COLO668 (cell line): ENCODE results near the gene ABCF2.
A peak's percentile ranks its signal among the peaks of the same experiment; 100 is the strongest.

ENCODE experiments used
- DNase-seq: peaks from one replicate; lab custom pipeline; 2025; ENCODE audit not compliant: unreplicated experiment; lab: John Stamatoyannopoulos, UW

ABCF2 gene

GRCh38 chr7:151252961-151253711, 26.1 kb upstream of the ABCF2 start:
- no peak for DNase-seq

- no peak for DNase-seq
Measured at GRCh38 chr7:151252561-151252835, 25.5 kb upstream of the ABCF2 start.

GRCh38 chr7:151251689-151252560, 24.9 kb upstream of the ABCF2 start:
- DNase-seq = peak; percentile 67

GRCh38 chr7:151251328-151251688, 24.3 kb upstream of the ABCF2 start:
- DNase-seq = no peak

DNA sequence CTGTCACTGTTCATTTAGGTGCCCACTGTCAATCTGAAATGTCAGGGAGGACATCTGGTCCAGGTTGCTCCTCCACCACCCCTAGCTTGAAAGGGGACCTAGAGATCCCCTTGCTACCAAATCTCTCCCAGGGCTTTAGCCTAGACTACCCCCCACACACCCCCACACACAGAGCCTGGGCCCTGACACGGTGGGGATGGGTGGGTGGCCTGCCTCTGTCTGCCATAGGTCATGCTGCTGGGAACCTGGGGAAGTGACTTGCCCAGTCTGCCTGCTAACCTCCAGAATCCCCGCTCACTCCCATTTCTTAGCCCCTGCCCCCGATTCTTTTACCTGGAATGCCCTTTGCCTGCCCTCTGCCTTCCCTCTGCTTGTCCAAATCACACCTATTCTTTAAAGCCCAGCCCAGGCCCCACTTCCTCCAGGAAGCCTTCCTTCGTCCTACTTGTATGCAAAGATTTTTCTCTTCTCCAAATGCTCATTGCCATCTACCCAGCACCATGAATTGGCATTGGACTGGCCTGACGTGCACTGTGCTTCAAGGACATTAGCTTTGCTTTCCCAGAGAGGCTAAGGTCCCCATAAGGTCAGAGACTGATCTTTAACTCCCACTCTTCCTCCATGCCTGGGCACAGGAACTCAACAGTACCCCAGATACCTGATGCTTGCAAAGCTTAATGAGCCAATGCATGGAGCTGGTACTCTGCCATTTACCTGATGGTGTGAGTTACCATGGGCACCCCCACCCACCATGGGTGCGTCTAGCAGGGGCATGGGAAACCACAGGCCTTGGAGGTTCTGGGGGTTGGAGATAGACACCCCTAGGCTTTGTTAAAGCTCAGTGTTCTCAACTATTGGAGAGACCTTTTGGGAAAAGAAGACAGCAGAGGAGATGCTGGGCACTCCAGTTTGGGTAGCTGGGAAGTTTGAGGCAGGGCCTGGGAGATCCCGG, 23.5 kb upstream of the ABCF2 start:
- no peak for DNase-seq

GRCh38 chr7:151249732-151250072, 22.7 kb upstream of the ABCF2 start:
- DNase-seq = no peak

DNA sequence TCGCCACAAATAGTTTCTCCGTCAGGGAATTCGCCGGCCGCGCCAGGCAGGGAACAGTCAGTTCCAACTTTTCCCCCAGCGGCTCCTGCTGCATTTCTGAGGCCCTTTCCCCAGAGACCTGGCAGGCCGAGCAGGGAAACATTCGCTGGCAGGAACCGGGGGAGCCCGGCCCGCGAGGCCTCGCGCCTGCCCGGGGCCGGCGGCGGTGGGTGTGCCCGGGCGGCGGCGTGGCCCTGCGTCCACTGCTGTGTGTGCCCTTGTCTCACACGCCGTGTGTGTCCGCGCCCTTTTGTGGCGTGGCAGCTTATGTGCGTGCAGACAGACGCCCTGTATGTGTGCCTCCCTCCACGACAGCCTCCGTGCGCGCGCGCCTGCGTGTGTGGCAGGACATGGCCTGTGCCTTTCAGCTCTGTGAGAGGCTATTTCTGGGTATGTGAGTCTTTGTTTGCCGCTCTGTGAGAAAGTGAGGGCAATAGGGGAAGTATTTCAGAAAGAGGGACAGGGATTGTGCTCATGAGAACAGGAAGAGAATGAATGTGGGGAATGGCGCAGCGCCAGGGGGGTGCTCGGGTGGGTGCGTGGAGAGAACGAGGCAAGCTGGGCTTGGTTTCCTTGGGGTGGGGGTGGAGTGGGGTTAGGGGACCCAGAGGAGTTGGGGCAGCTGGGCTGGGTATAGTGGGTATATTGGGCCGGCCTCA, 22.2 kb upstream of the ABCF2 start:
- DNase-seq = peak; percentile 53

DNA sequence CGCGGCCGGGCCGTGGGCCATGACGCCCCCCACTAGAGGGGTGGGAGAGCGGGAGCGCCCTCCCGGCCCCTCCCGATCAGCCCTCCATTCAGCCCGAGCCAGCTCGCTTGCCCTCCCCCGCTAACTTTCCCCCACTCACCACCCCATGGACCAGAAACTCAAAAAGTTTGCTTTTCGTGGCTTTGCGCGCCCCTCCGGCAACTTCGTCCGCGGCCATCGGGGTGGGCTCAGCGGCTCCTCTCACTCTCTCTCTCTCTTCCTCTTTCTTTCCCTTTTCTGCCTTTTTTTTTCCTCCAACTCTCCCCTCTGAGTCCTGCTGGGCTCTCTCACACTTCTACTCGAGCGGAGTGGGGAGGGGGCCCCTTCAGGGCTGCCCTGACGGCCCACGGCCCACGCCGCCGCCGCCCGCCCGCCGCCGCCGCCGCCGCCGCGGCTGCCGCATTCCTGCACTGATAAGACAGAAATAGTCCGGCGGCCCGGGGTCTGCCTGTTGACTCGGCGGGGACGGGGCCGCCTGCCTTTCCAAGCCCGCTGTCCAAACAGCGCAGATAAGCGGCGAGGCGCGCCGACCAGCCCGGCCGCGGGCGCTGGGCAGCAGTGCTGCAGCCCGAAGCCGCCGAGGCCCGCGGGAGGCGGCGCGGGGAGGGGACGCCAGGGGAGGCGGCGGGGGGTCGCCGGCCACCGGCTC, 21.5 kb upstream of the ABCF2 start, which contains the start of gene SMARCD3:
TSS of gene SMARCD3 (minus strand) at position 349 of the 688 bp plus-strand sequence. CDS start at position 217, 132 bp downstream.
- peak; percentile 60 for DNase-seq

GRCh38 chr7:151247611-151248345, 20.8 kb upstream of the ABCF2 start:
- peak; percentile 16 for DNase-seq

- DNase-seq = no peak
Measured at GRCh38 chr7:151246851-151247580, 20.0 kb upstream of the ABCF2 start.

- no peak for DNase-seq
Measured at GRCh38 chr7:151246102-151246850, 19.3 kb upstream of the ABCF2 start.

DNA sequence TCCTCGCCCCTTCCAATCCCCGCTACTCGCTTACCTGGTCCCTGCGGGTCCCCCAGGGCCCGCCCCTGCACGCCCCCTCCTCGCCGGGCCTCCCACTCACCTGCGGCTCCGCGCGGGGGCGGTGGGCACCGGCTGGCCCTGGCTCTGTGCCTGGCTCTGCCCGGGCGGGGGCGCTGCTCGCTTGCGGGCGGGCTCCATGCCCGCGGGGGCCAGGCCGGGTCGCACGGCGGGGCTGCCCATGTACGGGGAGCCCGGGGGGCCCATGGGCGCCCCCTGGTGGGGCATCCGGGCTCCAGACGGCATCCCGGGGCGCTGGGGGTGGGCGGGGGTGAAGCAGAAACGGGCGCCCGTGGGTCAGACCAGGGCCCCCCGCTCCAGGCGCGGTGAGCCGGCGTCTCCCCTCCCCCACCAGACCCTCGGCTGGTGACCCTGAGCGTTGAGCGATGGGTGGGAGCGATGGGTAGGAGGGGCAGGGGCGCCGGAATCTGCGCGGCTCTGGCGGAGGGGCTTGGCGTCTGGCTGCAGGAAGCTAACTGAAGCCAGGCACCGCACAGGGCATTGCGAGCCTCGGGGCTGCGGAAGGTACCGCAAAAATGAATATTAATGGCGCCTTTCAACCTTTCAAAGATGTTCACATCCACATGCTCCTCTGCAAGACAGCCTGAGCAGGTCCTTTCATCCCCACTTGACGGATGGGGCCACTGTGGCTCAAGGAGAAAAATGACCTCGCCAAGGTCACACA, 18.5 kb upstream of the ABCF2 start:
- DNase-seq = peak; percentile 44

- DNase-seq = no peak
Measured at GRCh38 chr7:151244841-151245346, 17.9 kb upstream of the ABCF2 start.

GRCh38 chr7:151244196-151244840, 17.3 kb upstream of the ABCF2 start:
- DNase-seq = peak; percentile 41

DNA sequence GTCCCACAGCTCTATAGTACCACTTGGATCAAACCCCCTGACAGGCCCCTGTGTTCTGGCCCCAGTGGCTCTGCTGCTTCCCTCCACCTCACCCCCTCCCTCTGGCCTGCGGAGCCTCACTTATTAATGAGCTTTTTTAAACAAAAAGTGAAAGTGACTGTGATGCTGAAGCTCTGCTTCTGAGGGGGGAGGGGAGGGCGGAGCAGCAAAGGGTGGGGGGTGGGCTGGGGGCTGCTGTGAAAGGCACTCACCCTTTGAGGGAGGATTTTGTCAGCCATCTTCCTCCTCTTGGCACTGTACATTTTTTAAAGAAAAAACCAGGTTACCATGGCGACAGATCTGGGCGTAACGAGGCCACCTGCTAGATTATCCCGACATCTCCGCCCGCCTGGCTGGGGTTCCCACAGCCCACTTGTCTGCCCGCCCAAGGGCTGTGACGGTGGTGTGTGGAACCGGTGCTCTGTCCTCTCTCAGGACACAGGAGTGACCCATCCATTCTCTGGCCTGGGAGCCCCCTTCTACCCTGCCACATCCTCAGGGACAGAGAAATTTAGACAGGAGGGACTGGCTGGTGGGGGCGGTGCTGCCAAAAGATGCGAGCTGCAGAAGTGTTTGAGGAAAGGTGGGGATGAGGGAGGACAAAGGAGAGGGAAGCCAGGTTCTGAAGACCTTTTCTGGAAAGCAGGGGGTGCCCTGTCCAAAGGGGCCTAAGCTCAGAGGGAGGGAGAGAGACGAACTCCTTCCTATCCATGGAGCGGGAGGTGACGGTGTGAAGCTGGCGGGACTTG, 16.6 kb upstream of the ABCF2 start:
- peak; percentile 22 for DNase-seq

GRCh38 chr7:151243045-151243349, 16.0 kb upstream of the ABCF2 start:
- DNase-seq = no peak
